HUES48 (cell line): ENCODE measurements around the gene CD84.

Experiments used
- H3K27ac ChIP-seq: one replicate; pipeline ENCODE4 v1.7.0; 2013; ENCODE audit warnings: low read depth, low read length, inconsistent platforms
- H3K27me3 ChIP-seq: 2 replicates; pipeline ENCODE4 v1.6.1; 2013; ENCODE audit warnings: mild to moderate bottlenecking, low read length; ENCODE audit not compliant: control insufficient read depth, insufficient read depth
- H3K36me3 ChIP-seq: 2 replicates; pipeline ENCODE4 v1.6.1; 2013; ENCODE audit warnings: low read length; ENCODE audit not compliant: control insufficient read depth, insufficient read depth
- H3K4me1 ChIP-seq: 2 replicates; pipeline ENCODE4 v1.6.1; 2013; ENCODE audit warnings: mild to moderate bottlenecking, low read length; ENCODE audit not compliant: control insufficient read depth, insufficient read depth
- H3K4me3 ChIP-seq: 2 replicates; pipeline ENCODE4 v1.5.1; 2013; ENCODE audit warnings: mild to moderate bottlenecking, low read depth, low read length
- H3K9ac ChIP-seq: 2 replicates; pipeline ENCODE4 v1.6.1; 2013; ENCODE audit warnings: mild to moderate bottlenecking, low read depth, low read length, moderate library complexity
- H3K9me3 ChIP-seq: 2 replicates; pipeline ENCODE4 v1.6.1; 2013; ENCODE audit warnings: low read length; ENCODE audit not compliant: control insufficient read depth, insufficient read depth

Gene CD84

GRCh38 chr1:160621633-160622413, 42.5 kb upstream of the CD84 start:
- no peaks in the 10 kb centered on the region for H3K36me3 ChIP-seq
- no peak overlapping the region for H3K9ac ChIP-seq
- no peak overlapping the region for H3K27ac ChIP-seq

DNA sequence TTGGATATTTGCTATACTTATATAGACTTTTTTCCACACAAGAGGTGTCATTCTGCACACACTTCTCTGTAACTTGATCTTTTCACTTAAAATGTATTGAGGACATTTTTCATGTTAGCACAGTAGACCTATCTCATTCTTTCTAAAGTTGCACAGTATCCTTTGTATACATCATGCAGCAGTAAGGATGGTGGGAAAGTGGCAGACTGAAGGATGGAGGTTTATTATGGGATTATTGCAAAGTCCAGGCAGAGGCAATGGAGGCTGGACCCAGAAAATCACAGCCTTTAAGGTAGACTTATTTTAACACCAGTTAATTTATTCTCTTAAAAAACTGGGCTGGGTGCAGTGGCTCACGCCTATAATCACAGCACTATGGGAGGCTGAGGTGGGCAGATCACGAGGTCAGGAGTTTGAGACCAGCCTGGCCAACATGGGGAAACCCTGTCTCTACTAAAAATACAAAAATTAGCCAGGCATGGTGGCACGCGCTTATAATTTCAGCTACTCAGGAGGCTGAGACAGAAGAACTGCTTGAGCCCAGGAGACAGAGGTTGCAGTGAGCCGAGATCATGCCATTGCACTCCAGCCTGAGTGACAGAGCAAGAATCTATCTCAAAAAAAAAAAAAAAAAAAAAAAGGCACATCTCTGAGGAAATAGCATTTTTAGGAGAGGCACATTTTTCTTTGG, 41.8 kb upstream of the CD84 start:
- Histone ChIP-seq H3K4me1 (no peaks in the 10 kb centered on the region), H3K4me3 (no peak overlapping the region), H3K9ac (no peak overlapping the region), H3K36me3 (no peaks in the 10 kb centered on the region), H3K9me3 (no peaks in the 10 kb centered on the region), H3K27ac (no peak overlapping the region), H3K27me3 (no peaks in the 10 kb centered on the region)

More at GRCh38 chr1:160621633-160622413, 42.5 kb upstream of the CD84 start:
- H3K4me1 ChIP-seq = no peaks in the 10 kb centered on the region
- no peaks in the 10 kb centered on the region for H3K27me3 ChIP-seq
- no peaks in the 10 kb centered on the region for H3K9me3 ChIP-seq
- H3K4me3 ChIP-seq = no peak overlapping the region

GRCh38 chr1:160619742-160620277, 40.5 kb upstream of the CD84 start:
- no peak overlapping the region for H3K9ac ChIP-seq
- H3K4me3 ChIP-seq = no peak overlapping the region
- no peaks in the 10 kb centered on the region for H3K27me3 ChIP-seq

DNA sequence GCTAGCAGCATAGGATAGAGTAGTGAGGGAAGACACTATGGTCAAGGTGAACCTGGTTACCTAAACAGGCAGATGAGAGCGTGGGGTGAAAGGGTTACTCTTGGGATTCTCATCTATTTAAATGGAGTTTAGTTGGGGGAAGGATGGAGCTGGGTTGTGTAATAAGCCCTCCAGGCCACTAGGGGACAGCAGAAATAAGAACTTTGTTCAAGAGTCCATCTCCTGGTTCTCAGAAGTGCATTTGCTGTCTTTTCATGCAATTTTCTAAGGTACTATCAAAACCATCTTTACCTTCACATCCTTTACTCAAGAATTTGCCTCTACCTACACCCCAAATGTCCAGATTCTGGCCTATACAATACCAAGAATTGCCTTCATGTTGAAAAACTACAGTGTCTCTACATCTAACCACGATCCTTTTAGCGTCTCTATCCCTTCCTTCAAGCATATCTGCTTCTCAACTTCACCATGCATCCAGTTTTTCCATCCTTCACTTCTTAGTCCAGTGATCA, 39.5 kb upstream of the CD84 start:
- no peak overlapping the region for H3K9ac ChIP-seq
- no peaks in the 10 kb centered on the region for H3K9me3 ChIP-seq
- H3K27ac ChIP-seq = no peak overlapping the region
- no peaks in the 10 kb centered on the region for H3K36me3 ChIP-seq
- no peaks in the 10 kb centered on the region for H3K27me3 ChIP-seq
- H3K4me1 ChIP-seq = no peaks in the 10 kb centered on the region
- no peak overlapping the region for H3K4me3 ChIP-seq

More at GRCh38 chr1:160619742-160620277, 40.5 kb upstream of the CD84 start:
- Histone ChIP-seq H3K27ac (no peak overlapping the region), H3K36me3 (no peaks in the 10 kb centered on the region), H3K4me1 (no peaks in the 10 kb centered on the region), H3K9me3 (no peaks in the 10 kb centered on the region)

DNA sequence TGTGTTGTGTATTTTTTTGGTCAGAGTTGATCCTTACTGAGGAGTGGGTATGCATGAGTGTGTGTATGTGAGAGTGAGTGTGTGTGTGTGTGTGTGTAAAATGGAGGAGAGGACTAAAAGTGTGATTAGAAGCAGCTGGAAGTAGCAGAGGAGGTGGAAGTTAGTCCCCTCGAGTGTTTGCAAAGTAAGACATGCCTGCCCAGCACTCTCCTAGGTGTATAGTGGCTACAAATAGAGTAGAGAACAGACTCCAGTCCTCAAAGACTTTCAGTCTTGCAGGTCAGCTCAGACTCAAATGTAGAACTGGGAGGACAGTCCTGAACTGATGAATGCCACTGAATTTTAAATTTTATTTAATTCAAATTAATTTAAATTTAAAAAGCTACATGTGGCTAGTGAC, 39.0 kb upstream of the CD84 start:
- no peak overlapping the region for H3K27ac ChIP-seq
- H3K9me3 ChIP-seq = no peaks in the 10 kb centered on the region
- no peaks in the 10 kb centered on the region for H3K4me1 ChIP-seq
- H3K9ac ChIP-seq = no peak overlapping the region
- no peaks in the 10 kb centered on the region for H3K36me3 ChIP-seq
- no peaks in the 10 kb centered on the region for H3K27me3 ChIP-seq
- H3K4me3 ChIP-seq = no peak overlapping the region

- Histone ChIP-seq H3K27ac (no peak overlapping the region), H3K9ac (no peak overlapping the region), H3K4me3 (no peak overlapping the region), H3K9me3 (no peaks in the 10 kb centered on the region), H3K36me3 (no peaks in the 10 kb centered on the region), H3K4me1 (no peaks in the 10 kb centered on the region), H3K27me3 (no peaks in the 10 kb centered on the region)
Observed at GRCh38 chr1:160615660-160616059, 36.4 kb upstream of the CD84 start.

DNA sequence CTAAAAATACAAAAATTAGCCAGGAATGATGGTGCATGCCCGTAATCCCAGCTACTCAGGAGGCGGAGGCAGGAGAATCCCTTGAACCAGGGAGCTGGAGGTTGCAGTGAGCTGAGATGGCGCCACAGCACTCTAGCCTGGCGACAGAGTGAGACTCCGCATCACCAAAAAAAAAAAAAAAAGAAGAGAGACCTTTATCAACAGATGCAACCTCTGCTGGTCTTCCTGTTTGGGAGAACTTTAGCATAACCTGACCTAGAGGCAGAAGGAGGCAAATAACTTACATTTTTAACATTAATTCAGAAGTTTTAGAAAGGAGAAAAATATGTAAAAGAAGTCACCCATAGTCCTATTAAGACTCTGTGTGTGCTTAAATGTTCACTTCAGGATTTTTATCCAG, 35.1 kb upstream of the CD84 start:
- H3K36me3 ChIP-seq = no peaks in the 10 kb centered on the region
- H3K4me1 ChIP-seq = no peaks in the 10 kb centered on the region
- no peak overlapping the region for H3K27ac ChIP-seq
- no peak overlapping the region for H3K4me3 ChIP-seq
- no peak overlapping the region for H3K9ac ChIP-seq
- H3K27me3 ChIP-seq = no peaks in the 10 kb centered on the region
- H3K9me3 ChIP-seq = no peaks in the 10 kb centered on the region

DNA sequence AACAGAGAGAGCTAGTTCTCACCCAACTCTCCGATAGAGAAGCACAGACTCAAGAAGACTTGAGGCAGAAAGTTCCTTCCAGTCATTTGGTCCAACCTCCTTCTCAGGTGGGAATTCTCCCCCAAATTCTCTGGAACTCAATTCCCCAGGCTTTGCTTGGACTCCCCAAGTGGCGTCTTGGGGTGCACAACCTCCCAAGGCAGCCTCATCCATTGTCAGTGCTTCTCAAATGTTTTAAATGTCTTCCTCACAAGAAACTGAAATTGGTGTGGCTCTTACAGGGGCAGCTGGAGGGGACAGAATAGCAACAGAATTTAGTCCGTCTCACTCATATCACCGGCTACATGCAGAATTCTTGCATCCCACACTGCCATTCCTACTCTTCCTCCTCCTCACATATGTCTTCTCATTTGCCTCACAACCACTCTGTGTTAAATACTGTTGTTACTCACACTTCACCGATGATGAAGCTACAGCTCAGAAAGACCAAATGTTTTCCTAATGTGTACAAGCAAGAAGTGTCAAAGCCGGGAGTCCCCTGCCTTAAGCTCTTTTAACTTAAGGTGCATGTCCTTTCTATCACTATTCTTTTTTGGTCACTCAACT, 33.4 kb upstream of the CD84 start:
- Histone ChIP-seq H3K27me3 (no peaks in the 10 kb centered on the region), H3K36me3 (no peaks in the 10 kb centered on the region), H3K4me1 (no peaks in the 10 kb centered on the region)

DNA sequence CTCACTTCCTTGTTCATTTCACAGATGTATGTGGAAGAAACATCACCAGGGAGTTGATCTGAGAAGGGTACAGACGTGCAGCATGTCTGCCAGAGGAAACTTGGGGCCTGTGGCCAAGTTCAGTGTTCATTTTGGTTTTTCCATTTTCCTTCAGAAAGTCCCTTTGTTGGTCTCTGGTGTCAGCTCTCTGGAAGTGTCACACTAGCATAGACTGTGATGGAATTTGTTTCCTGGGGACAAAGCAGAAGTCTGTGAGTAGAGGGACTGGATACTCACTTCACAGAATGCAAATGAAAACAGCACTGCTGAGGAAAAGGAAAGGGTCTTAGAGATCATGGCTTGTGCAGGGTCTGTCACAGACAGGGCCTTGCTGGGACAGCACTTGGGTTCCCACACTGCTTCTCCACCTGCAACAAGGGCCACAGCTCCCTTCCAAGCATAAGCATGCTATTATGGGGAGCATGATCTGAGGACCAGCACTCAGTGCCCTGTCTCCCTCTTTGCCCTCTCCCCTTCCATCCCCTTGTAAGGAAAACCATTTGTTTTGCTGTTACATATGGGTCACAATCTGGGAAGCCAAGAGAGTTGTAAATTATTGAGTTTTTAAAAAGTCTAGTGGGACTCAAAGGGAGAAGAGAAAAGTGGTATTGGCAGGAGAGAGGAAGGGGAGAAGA, 31.4 kb upstream of the CD84 start:
- Histone ChIP-seq H3K36me3 (no peaks in the 10 kb centered on the region), H3K9me3 (no peaks in the 10 kb centered on the region), H3K4me3 (no peak overlapping the region), H3K27ac (no peak overlapping the region), H3K4me1 (no peaks in the 10 kb centered on the region), H3K9ac (no peak overlapping the region), H3K27me3 (no peaks in the 10 kb centered on the region)

More for the DNA sequence above, 33.4 kb upstream of the CD84 start:
- no peak overlapping the region for H3K4me3 ChIP-seq
- no peaks in the 10 kb centered on the region for H3K9me3 ChIP-seq
- H3K27ac ChIP-seq = no peak overlapping the region
- no peak overlapping the region for H3K9ac ChIP-seq

- no peak overlapping the region for H3K4me3 ChIP-seq
- H3K9me3 ChIP-seq = no peaks in the 10 kb centered on the region
- H3K27ac ChIP-seq = no peak overlapping the region
- H3K9ac ChIP-seq = no peak overlapping the region
- H3K27me3 ChIP-seq = no peaks in the 10 kb centered on the region
- H3K4me1 ChIP-seq = no peaks in the 10 kb centered on the region
- H3K36me3 ChIP-seq = no peaks in the 10 kb centered on the region
Observed at GRCh38 chr1:160608941-160609340, 29.6 kb upstream of the CD84 start.
